PFSK-1 (cell line): Measurements from ENCODE around the gene MAD1L1.

Experiments used
- FOXP2 ChIP-seq: optimal IDR thresholded peaks from 2 replicates; pipeline ENCODE3; 2011; ENCODE audit warnings: borderline replicate concordance, control low read depth, inconsistent platforms; ENCODE audit not compliant: insufficient read depth; ENCODE audit errors: extremely low read length, extremely low read depth
- POLR2AphosphoS5 ChIP-seq: IDR thresholded peaks from 2 replicates; pipeline ENCODE4 v1.6.1; 2012; ENCODE audit warnings: low read depth, mild to moderate bottlenecking, control low read depth, low read length, moderate library complexity
- REST ChIP-seq, 2 experiments: IDR thresholded peaks; 2 replicates each; pipeline versions ENCODE4 v1.6.1 to v1.8.0; 2011 to 2012; ENCODE audit warnings: low read depth in 2 of 2, low read length in 2 of 2, control low read depth in 1 of 2, inconsistent platforms in 1 of 2, mild to moderate bottlenecking in 1 of 2, moderate library complexity in 1 of 2; ENCODE audit not compliant: insufficient read depth in 1 of 2
- SIN3A ChIP-seq: IDR thresholded peaks from 2 replicates; pipeline ENCODE4 v1.6.1; 2012; ENCODE audit warnings: mild to moderate bottlenecking, low read length, moderate library complexity, borderline replicate concordance; ENCODE audit not compliant: insufficient read depth
- TAF1 ChIP-seq: IDR thresholded peaks from 2 replicates; pipeline ENCODE4 v1.6.1; 2012; ENCODE audit warnings: low read length, control low read depth, borderline replicate concordance; ENCODE audit not compliant: insufficient read depth

- no peak for TF ChIP-seq POLR2AphosphoS5
- no peak for TF ChIP-seq SIN3A
- no peak for TF ChIP-seq TAF1
- no peak for TF ChIP-seq REST (IDR thresholded peaks at IDR 0.05; ENCODE audit: insufficient read depth in 1 of 2, low read depth in 2 of 2, low read length in 2 of 2)
- no peak for TF ChIP-seq FOXP2
Observed at GRCh38 chr7:2217716-2218443, 14.9 kb downstream of the MAD1L1 start.
